ENCODE data around the gene ACSF2.

Gene ACSF2

GRCh38 chr17:50492214-50492613, 66.2 kb downstream of the ACSF2 start:
- H3K4me3 ChIP-seq (ENCODE audit: low read length), result no peak overlapping the region
- TF ChIP-seq ZNF274 (IDR thresholded peaks at IDR 0.05; ENCODE audit: low read depth, low read length), result no peak

- H3K4me3 ChIP-seq (ENCODE audit: low read length), result no peak overlapping the region
- TF ChIP-seq ZNF274 (IDR thresholded peaks at IDR 0.05; ENCODE audit: low read depth, low read length), result no peak
Observed at GRCh38 chr17:50493744-50494143, 67.7 kb downstream of the ACSF2 start.

GRCh38 chr17:50495217-50495823, 69.3 kb downstream of the ACSF2 start:
- H3K4me3 ChIP-seq (ENCODE audit: low read length), result no peak overlapping the region
- no peak for TF ChIP-seq ZNF274 (IDR thresholded peaks at IDR 0.05; ENCODE audit: low read depth, low read length)

GRCh38 chr17:50495918-50496317, 69.9 kb downstream of the ACSF2 start:
- no peak for TF ChIP-seq ZNF274 (IDR thresholded peaks at IDR 0.05; ENCODE audit: low read depth, low read length)
- H3K4me3 ChIP-seq (ENCODE audit: low read length), result no peak overlapping the region

GRCh38 chr17:50498021-50498874, 72.2 kb downstream of the ACSF2 start:
- no peak overlapping the region for H3K4me3 ChIP-seq (ENCODE audit: low read length)
- no peak for TF ChIP-seq ZNF274 (IDR thresholded peaks at IDR 0.05; ENCODE audit: low read depth, low read length)

- no peak for TF ChIP-seq ZNF274 (IDR thresholded peaks at IDR 0.05; ENCODE audit: low read depth, low read length)
- H3K4me3 ChIP-seq (ENCODE audit: low read length), result no peak overlapping the region
Observed at GRCh38 chr17:50499270-50499669, 73.3 kb downstream of the ACSF2 start.

GRCh38 chr17:50499721-50500120, 73.7 kb downstream of the ACSF2 start:
- no peak for TF ChIP-seq ZNF274 (IDR thresholded peaks at IDR 0.05; ENCODE audit: low read depth, low read length)
- no peak overlapping the region for H3K4me3 ChIP-seq (ENCODE audit: low read length)

GRCh38 chr17:50501054-50501453, 75.0 kb downstream of the ACSF2 start:
- no peak for TF ChIP-seq ZNF274 (IDR thresholded peaks at IDR 0.05; ENCODE audit: low read depth, low read length)
- H3K4me3 ChIP-seq (ENCODE audit: low read length), result no peak overlapping the region

- TF ChIP-seq ZNF274 (IDR thresholded peaks at IDR 0.05; ENCODE audit: low read depth, low read length), result no peak
- H3K4me3 ChIP-seq (ENCODE audit: low read length), result no peak overlapping the region
Observed at GRCh38 chr17:50502301-50502990, 76.4 kb downstream of the ACSF2 start.

- TF ChIP-seq ZNF274 (IDR thresholded peaks at IDR 0.05; ENCODE audit: low read depth, low read length), result no peak
- H3K4me3 ChIP-seq (ENCODE audit: low read length), result no peak overlapping the region
Observed at GRCh38 chr17:50505591-50506130, 79.6 kb downstream of the ACSF2 start.

GRCh38 chr17:50506298-50506697, 80.3 kb downstream of the ACSF2 start:
- TF ChIP-seq ZNF274 (IDR thresholded peaks at IDR 0.05; ENCODE audit: low read depth, low read length), result no peak

GRCh38 chr17:50507871-50508572, 82.0 kb downstream of the ACSF2 start, which contains the start of gene MYCBPAP:
Gene MYCBPAP, plus strand, starts transcription at chr17:50508439. Its CDS starts 236 bp downstream, at chr17:50508675.
- peak within 1 kb of the TSS; percentile 57; the same call in 1 of the 2 replicates for H3K4me3 ChIP-seq (ENCODE audit: low read length)
- TF ChIP-seq ZNF274 (IDR thresholded peaks at IDR 0.05; ENCODE audit: low read depth, low read length), result no peak

More at GRCh38 chr17:50506298-50506697, 80.3 kb downstream of the ACSF2 start:
- H3K4me3 ChIP-seq (ENCODE audit: low read length), result no peak overlapping the region

- no peak for TF ChIP-seq ZNF274 (IDR thresholded peaks at IDR 0.05; ENCODE audit: low read depth, low read length)
- peak overlapping the region; percentile 57; the same call in 1 of the 2 replicates for H3K4me3 ChIP-seq (ENCODE audit: low read length)
Observed at GRCh38 chr17:50508573-50509460, 82.8 kb downstream of the ACSF2 start.

Measured in GM08714 (cell line).